H9 (cell line): ENCODE results near the gene IGFALS. TPM values are rescaled to one million over a fixed set of nuclear protein-coding genes. Genes with fewer than 3 reads are reported as not detected.

Experiments
- DNase-seq: peaks from one replicate; pipeline ENCODE4 v3.0.0-alpha.2; 2017
- H2AFZ ChIP-seq: one replicate; pipeline ENCODE4 v1.6.1; 2013; ENCODE audit warnings: mild to moderate bottlenecking, low read length, control low read depth, moderate library complexity
- H2AK5ac ChIP-seq: 2 replicates; pipeline ENCODE4 v1.6.1; 2013; ENCODE audit warnings: low read length, control low read depth, mixed read lengths; ENCODE audit not compliant: insufficient read length
- H2BK120ac ChIP-seq: one replicate; pipeline ENCODE4 v1.6.1; 2013; ENCODE audit warnings: low read depth, mild to moderate bottlenecking, low read length, control low read depth, inconsistent platforms; ENCODE audit not compliant: poor library complexity, severe bottlenecking
- H2BK12ac ChIP-seq: 2 replicates; pipeline ENCODE4 v1.6.1; 2013; ENCODE audit warnings: low read length, control low read depth, mixed read lengths, low read depth; ENCODE audit not compliant: insufficient read length
- H2BK15ac ChIP-seq: 2 replicates; pipeline ENCODE4 v1.6.1; 2013; ENCODE audit warnings: low read depth, low read length, control low read depth
- H2BK20ac ChIP-seq: one replicate; pipeline ENCODE4 v1.6.1; 2013; ENCODE audit warnings: low read depth, mild to moderate bottlenecking, low read length, control low read depth, inconsistent platforms; ENCODE audit not compliant: poor library complexity, severe bottlenecking
- H2BK5ac ChIP-seq: 2 replicates; pipeline ENCODE4 v1.6.1; 2013; ENCODE audit warnings: low read length, control low read depth, mixed read lengths; ENCODE audit not compliant: insufficient read length
- H3K14ac ChIP-seq: 2 replicates; pipeline ENCODE4 v1.6.1; 2013; ENCODE audit warnings: low read length, control low read depth; ENCODE audit not compliant: insufficient read depth
- H3K18ac ChIP-seq: 2 replicates; pipeline ENCODE4 v1.6.1; 2013; ENCODE audit warnings: low read depth, mild to moderate bottlenecking, mixed read lengths, low read length, control low read depth; ENCODE audit not compliant: insufficient read length
- H3K23ac ChIP-seq: 2 replicates; pipeline ENCODE4 v1.6.1; 2013; ENCODE audit warnings: low read length, control low read depth, mixed read lengths, low read depth; ENCODE audit not compliant: insufficient read length
- H3K23me2 ChIP-seq: 2 replicates; pipeline ENCODE4 v1.6.1; 2013; ENCODE audit warnings: low read depth, mild to moderate bottlenecking, mixed read lengths, low read length, control low read depth; ENCODE audit not compliant: insufficient read length, poor library complexity, severe bottlenecking
- H3K27ac ChIP-seq: 2 replicates; pipeline ENCODE4 v1.5.1; 2013; ENCODE audit warnings: low read length, control low read depth, mixed read lengths, low read depth; ENCODE audit not compliant: insufficient read length
- H3K27me3 ChIP-seq: 2 replicates; pipeline ENCODE4 v1.6.1; 2013; ENCODE audit warnings: low read length, control low read depth, inconsistent platforms; ENCODE audit not compliant: insufficient read depth
- H3K4ac ChIP-seq: 2 replicates; pipeline ENCODE4 v1.6.1; 2013; ENCODE audit warnings: low read depth, mild to moderate bottlenecking, control low read depth, inconsistent platforms, low read length, moderate library complexity
- H3K4me1 ChIP-seq: 2 replicates; pipeline ENCODE4 v1.6.1; 2013; ENCODE audit warnings: low read length, control low read depth, inconsistent platforms; ENCODE audit not compliant: insufficient read depth
- H3K4me2 ChIP-seq: 2 replicates; pipeline ENCODE4 v1.6.1; 2013; ENCODE audit warnings: low read length, control low read depth, mixed read lengths; ENCODE audit not compliant: insufficient read length, insufficient read depth
- H3K56ac ChIP-seq: 2 replicates; pipeline ENCODE4 v1.6.1; 2013; ENCODE audit warnings: low read depth, mild to moderate bottlenecking, mixed read lengths, low read length, control low read depth; ENCODE audit not compliant: insufficient read length
- H3K79me1 ChIP-seq: 2 replicates; pipeline ENCODE4 v1.6.1; 2013; ENCODE audit warnings: low read depth, mild to moderate bottlenecking, moderate library complexity, low read length, control low read depth, inconsistent platforms; ENCODE audit not compliant: insufficient read depth, poor library complexity, severe bottlenecking
- H3K79me2 ChIP-seq: 2 replicates; pipeline ENCODE4 v1.6.1; 2013; ENCODE audit warnings: low read length, control low read depth, inconsistent platforms; ENCODE audit not compliant: insufficient read depth
- H3K9ac ChIP-seq: 2 replicates; pipeline ENCODE4 v1.6.1; 2013; ENCODE audit warnings: low read length, control low read depth, mixed read lengths; ENCODE audit not compliant: insufficient read length; ENCODE audit errors: extremely low read depth
- H3K9me3 ChIP-seq: one replicate; pipeline ENCODE4 v1.6.1; 2013; ENCODE audit warnings: low read depth, low read length, inconsistent platforms; ENCODE audit not compliant: control insufficient read depth
- H3T11ph ChIP-seq: one replicate; pipeline ENCODE4 v1.6.1; 2013; ENCODE audit warnings: mild to moderate bottlenecking, low read length, control low read depth, inconsistent platforms
- H4K20me1 ChIP-seq: one replicate; pipeline ENCODE4 v1.6.1; 2013; ENCODE audit not compliant: control insufficient read depth, insufficient read length, insufficient read depth
- H4K5ac ChIP-seq: 2 replicates; pipeline ENCODE4 v1.6.1; 2013; ENCODE audit warnings: low read depth, mild to moderate bottlenecking, mixed read lengths, low read length, control low read depth; ENCODE audit not compliant: insufficient read length
- H4K8ac ChIP-seq: replicated peaks from 2 replicates; pipeline ENCODE4 v1.6.1; 2013; ENCODE audit warnings: low read length, control low read depth, mixed read lengths, low read depth; ENCODE audit not compliant: insufficient read length
- H4K91ac ChIP-seq: 2 replicates; pipeline ENCODE4 v1.6.1; 2013; ENCODE audit warnings: low read depth, mild to moderate bottlenecking, moderate library complexity, mixed read lengths, low read length, control low read depth; ENCODE audit not compliant: insufficient read length
- H3K27ac Mint-ChIP-seq, 3 experiments: 2 replicates in 2 of 3; 3 replicates in 1 of 3; pipeline ENCODE4 v1.8.0; 2020 to 2021; ENCODE audit warnings: mixed read lengths in 3 of 3, mild to moderate bottlenecking in 1 of 3, moderate library complexity in 1 of 3
- H3K27me3 Mint-ChIP-seq: 2 replicates; pipeline ENCODE4 v1.8.0; 2021; ENCODE audit warnings: low read depth, mild to moderate bottlenecking, moderate library complexity, mixed read lengths
- H3K36me3 Mint-ChIP-seq, 3 experiments: 2 replicates in 2 of 3; 3 replicates in 1 of 3; pipeline ENCODE4 v1.8.0; 2020 to 2021; ENCODE audit warnings: low read depth in 3 of 3, mixed read lengths in 3 of 3; ENCODE audit not compliant: insufficient read depth in 1 of 3
- H3K4me1 Mint-ChIP-seq, 2 experiments: 2 replicates each; pipeline ENCODE4 v1.8.0; 2020; ENCODE audit warnings: mixed read lengths in 2 of 2
- H3K4me3 Mint-ChIP-seq, 2 experiments: 2 replicates in 1 of 2; 3 replicates in 1 of 2; pipeline ENCODE4 v1.8.0; 2020 to 2021; ENCODE audit warnings: mild to moderate bottlenecking in 2 of 2, mixed read lengths in 2 of 2, moderate library complexity in 1 of 2
- H3K9me3 Mint-ChIP-seq, 2 experiments: 2 replicates in 1 of 2; 3 replicates in 1 of 2; pipeline ENCODE4 v1.8.0; 2020; ENCODE audit warnings: mild to moderate bottlenecking in 2 of 2, mixed read lengths in 2 of 2, moderate library complexity in 1 of 2
- CTCF ChIP-seq: fragments of 200-600 bp; sonication (generic); conservative IDR thresholded peaks from 3 replicates; pipeline ENCODE4 v1.8.0; 2021; ENCODE audit warnings: antibody characterized with exemption, mild to moderate bottlenecking
- WGBS: extraction: QIAGEN DNeasy Blood & Tissue Kit; methylation state at CpG from one replicate; pipeline ENCODE4 v1.1.7; 2013; ENCODE audit warnings: missing lambda C conversion rate, low lambda C conversion rate, mixed read lengths; ENCODE audit not compliant: insufficient read length; ENCODE audit errors: extremely low coverage; 5-methylcytosine and 5-hydroxymethylcytosine counted together
- total RNA-seq: library from RNA; stranded (reverse); gene quantifications from 2 replicates; pipeline ENCODE4 v1.2.1, GENCODE V29; 2021

The IGFALS gene
- total RNA-seq, 1 experiment from 2014 or later: not detected

- H3K27ac Mint-ChIP-seq: no peak overlapping the region
Observed at GRCh38 chr16:1788095-1788707, 5.3 kb downstream of the IGFALS start.

More at GRCh38 chr16:1788095-1788707, 5.3 kb downstream of the IGFALS start:
- Histone ChIP-seq H2BK15ac (no peak overlapping the region), H3K56ac (no peak overlapping the region), H4K8ac (no peak overlapping the region), H3K79me1 (peaks cover 5% of the 10 kb centered on the region), H3K9me3 (no peaks in the 10 kb centered on the region), H3K4me1 (no peaks in the 10 kb centered on the region; the same call in 1 of the 2 replicates), H3K23ac (no peak overlapping the region), H2AFZ (no peak overlapping the region), H3K23me2 (no peaks in the 10 kb centered on the region), H4K5ac (no peak overlapping the region), H2BK120ac (no peak overlapping the region), H3T11ph (no peak overlapping the region), H2BK20ac (no peak overlapping the region), H4K20me1 (no peaks in the 10 kb centered on the region), H3K79me2 (peaks cover 8% of the 10 kb centered on the region; the same call in 1 of the 2 replicates), H3K4ac (no peak overlapping the region), H3K4me2 (no peak overlapping the region), H2BK5ac (no peak overlapping the region), H2BK12ac (no peak overlapping the region), H3K27me3 (no peaks in the 10 kb centered on the region), H3K18ac (no peak overlapping the region), H2AK5ac (no peak overlapping the region), H4K91ac (no peak overlapping the region), H3K27ac (no peak overlapping the region), H3K9ac (no peak overlapping the region), H3K14ac (no peak overlapping the region)
- DNase-seq: no peak
- no peak for TF ChIP-seq CTCF
- Mint-ChIP-seq H3K4me3 (no peak overlapping the region), H3K4me1 (peaks cover 0 to 5% of the 10 kb centered on the region in 2 experiments; a peak in 1 of 4 replicates), H3K27me3 (no peaks in the 10 kb centered on the region), H3K36me3 (peaks cover 5 to 17% (median 14%) of the 10 kb centered on the region in 3 experiments; a peak in 6 of 7 replicates), H3K9me3 (no peaks in the 10 kb centered on the region)
- WGBS: no CpG with 5 or more reads among the region's 38 CpGs
